Activated T-cell treated with anti-CD3 and anti-CD28 coated beads, Interleukin-2, amount 50 U/mL, for 4 hours (primary cell): ENCODE results near the gene OTULINL. TPM values are rescaled to one million over a fixed set of nuclear protein-coding genes. Genes with fewer than 3 reads are reported as not detected.

Experiments used
- ATAC-seq, 2 donors: fragments of 200-7000 bp; cut with Tn5 transposase; one replicate each; pipeline ENCODE4 v1.10.0; 2021
- DNase-seq: peaks from one replicate; pipeline ENCODE4 v3.0.0-alpha.2; 2020
- H3K27me3 Mint-ChIP-seq: one replicate; pipeline ENCODE4 v1.8.0; 2021; ENCODE audit warnings: low read depth, mixed read lengths
- H3K36me3 Mint-ChIP-seq: one replicate; pipeline ENCODE4 v1.8.0; 2022; ENCODE audit warnings: mixed read lengths; ENCODE audit not compliant: insufficient read depth
- H3K4me1 Mint-ChIP-seq: one replicate; pipeline ENCODE4 v1.8.0; 2021; ENCODE audit warnings: low read depth, mixed read lengths
- H3K4me3 Mint-ChIP-seq: one replicate; pipeline ENCODE4 v1.8.0; 2021; ENCODE audit warnings: mild to moderate bottlenecking, moderate library complexity, mixed read lengths
- H3K9me3 Mint-ChIP-seq: one replicate; pipeline ENCODE4 v1.8.0; 2021; ENCODE audit warnings: mixed read lengths
- total RNA-seq, 3 donors: library from RNA; stranded (reverse); gene quantifications; one replicate each; pipeline ENCODE4 v1.2.1, GENCODE V29; 2021

The OTULINL gene
- total RNA-seq, 3 donors from 2014 or later: 4.0 to 5.6 (median 4.8) TPM

DNA sequence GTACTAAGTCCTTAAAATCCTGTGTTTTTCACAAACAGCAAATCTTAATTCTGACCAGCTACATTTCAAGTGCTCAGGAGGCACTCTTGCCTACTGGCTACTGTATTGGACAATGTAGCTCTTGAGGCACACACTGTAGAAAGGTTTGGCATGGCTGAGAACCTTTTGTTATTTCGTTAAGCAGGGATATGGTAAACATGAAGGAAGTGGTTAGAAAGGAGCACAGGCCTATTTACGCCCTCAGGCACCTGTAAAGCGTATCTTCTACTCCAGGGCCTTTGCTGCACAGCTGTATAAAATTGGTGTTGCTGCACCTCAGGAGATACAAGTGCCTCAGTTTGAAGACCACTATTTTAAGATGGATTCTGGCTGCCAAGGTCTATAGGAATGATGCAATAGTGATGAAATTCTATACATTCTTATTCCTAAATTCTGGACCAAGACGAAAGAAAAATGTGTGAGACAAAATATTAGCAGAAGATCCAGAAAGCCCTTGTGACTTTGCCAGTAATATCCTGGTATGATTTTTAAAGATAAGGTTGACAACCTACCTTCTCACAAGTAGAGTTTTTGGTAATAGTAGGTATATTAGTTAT is 73.7 kb downstream of the OTULINL start:
- no peaks in the 10 kb centered on the region for H3K9me3 Mint-ChIP-seq
- ATAC-seq: no peak

GRCh38 chr5:14656898-14657297 is 75.3 kb downstream of the OTULINL start:
- Mint-ChIP-seq H3K36me3 (no peaks in the 10 kb centered on the region), H3K4me1 (peaks cover 28% of the 10 kb centered on the region), H3K9me3 (no peaks in the 10 kb centered on the region), H3K27me3 (peaks cover 4% of the 10 kb centered on the region), H3K4me3 (no peak overlapping the region)
- DNase-seq (no peak), ATAC-seq (no peak)

More for the DNA sequence above, 73.7 kb downstream of the OTULINL start:
- Mint-ChIP-seq H3K27me3 (peaks cover 7% of the 10 kb centered on the region), H3K4me1 (peaks cover 15% of the 10 kb centered on the region), H3K4me3 (no peak overlapping the region), H3K36me3 (no peaks in the 10 kb centered on the region)
- no peak for DNase-seq

DNA sequence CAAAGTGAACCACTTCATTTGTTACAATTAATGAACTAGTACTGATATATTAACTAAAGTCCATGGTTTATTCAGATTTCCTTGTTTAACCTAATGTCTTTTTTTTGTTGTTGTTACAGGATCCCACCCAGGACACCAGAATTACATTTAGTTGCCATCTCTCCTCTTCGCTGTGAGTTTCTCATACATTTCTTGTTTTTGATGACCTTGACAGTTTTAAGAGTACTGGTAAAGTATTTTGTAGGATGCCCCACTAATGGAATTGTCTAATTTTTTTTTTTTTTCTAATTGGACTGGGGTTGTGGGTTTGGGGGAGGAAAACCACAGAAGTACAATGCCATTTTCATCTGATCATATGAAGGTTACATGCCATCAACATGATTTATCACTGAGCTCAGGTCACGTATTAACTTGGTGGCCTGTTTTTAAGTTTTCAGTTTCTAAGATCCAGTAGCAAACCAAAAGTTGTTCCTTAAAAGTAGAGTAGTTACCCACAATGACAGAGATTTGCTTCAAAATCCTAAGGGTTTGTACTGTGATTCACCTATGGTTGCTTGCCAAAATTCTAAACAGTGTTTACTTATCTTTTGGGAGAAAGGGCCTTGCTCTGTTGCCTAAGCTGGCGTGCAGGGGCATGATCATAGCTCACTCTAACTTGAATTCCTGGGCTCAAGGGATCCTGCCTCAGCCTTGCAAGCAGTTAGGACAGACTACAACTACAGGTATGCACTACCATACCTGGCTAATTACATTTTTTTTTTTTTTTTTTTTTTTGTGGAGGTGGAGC is 78.4 kb downstream of the OTULINL start:
- Mint-ChIP-seq H3K27me3 (no peaks in the 10 kb centered on the region), H3K4me3 (no peak overlapping the region), H3K4me1 (peaks cover 42% of the 10 kb centered on the region), H3K36me3 (no peaks in the 10 kb centered on the region), H3K9me3 (no peaks in the 10 kb centered on the region)
- ATAC-seq (no peak), DNase-seq (no peak)

DNA sequence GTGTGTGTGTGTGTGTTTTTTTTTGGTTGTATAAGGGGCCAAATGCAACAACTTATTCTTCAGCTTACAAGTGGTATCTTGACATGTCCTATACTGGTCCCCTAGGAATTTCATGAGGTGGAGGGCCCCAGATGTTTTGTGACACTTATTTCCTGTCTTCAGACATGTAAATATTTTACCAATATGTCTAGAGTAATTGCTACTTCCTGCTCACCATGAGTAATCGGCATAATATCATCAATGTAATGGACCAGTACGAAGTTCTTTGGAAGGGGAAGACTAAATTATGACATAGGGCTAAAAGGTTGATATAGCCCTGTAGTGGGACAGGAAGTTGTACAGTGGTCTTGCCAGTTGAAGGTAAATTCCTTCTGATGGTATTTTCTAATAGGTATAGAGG is 79.2 kb downstream of the OTULINL start:
- H3K4me1 Mint-ChIP-seq: peaks cover 43% of the 10 kb centered on the region
- no peak overlapping the region for H3K4me3 Mint-ChIP-seq
- H3K27me3 Mint-ChIP-seq: no peaks in the 10 kb centered on the region
- no peak for DNase-seq
- H3K9me3 Mint-ChIP-seq: no peaks in the 10 kb centered on the region
- ATAC-seq: no peak
- H3K36me3 Mint-ChIP-seq: no peaks in the 10 kb centered on the region

Other genes with a start within 250 kb of the OTULINL start
- gene OTULIN, start 82.9 kb downstream of the OTULINL start, total RNA-seq: 10 to 100 TPM; 46.4 to 64.8 (median 50.1) TPM